ENCODE results near the gene FARS2.
"Not testable (repeated sequence)": the region's sequence is repeated elsewhere in the genome, so short reads cannot be mapped to it uniquely, and the experiment has no call there.

The FARS2 gene

DNA sequence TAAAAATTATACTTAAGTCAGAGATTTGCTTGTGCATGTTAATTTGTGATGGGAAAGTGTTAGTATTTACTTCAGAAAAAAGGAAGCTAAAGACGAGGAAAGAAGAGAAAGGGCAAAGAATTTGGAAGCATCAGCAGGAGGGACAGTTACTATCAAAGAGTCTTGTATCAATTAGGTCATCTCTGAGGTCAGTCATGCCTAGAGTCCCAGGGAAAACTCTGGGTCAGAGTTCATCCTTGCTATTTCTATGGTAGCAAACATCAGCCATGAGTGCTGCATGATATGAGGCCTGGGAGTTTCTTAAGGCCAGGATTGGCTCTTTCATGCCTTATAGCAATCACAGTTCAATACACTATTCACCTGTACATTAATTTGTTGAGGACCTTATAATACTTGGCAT, 292.9 kb downstream of the FARS2 start:
- no peak for DNase-seq

DNA sequence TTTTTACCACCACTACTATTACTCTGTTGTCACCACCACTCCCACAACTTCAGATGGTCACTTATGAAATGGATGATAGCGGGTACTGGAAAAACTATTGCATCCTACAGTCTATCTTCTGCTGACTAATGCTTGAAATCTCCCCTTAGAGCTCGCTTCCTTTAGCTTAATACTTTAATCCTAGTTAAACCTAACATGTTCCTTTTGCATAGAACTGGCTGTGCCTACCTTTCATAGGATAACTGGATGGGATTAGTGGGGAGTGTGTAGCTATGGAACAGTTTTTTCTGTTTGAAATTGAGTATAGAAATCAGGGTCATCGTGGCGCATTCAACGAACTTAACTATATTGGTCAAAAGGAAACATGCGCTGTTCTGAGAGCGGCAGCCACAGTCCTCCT, 294.7 kb downstream of the FARS2 start:
- no peak for DNase-seq

DNA sequence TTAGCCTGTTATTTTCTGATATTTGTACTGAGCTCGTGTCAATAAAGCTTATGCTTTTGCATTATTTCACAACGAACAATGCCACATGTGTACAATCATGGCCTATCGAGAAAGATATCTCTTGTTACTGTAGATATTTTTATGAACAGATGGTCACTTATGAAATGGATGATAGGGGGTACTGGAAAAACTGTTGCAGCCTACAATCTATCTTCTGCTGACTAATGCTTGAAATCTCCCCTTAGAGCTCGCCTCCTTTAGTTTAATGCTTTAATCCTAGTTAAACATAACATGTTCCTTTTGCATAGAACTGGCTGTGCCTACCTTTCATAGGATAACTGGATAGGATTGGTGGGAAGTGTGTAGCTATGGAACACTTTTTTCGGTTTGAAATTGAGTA, 296.2 kb downstream of the FARS2 start:
- DNase-seq, result no peak

DNA sequence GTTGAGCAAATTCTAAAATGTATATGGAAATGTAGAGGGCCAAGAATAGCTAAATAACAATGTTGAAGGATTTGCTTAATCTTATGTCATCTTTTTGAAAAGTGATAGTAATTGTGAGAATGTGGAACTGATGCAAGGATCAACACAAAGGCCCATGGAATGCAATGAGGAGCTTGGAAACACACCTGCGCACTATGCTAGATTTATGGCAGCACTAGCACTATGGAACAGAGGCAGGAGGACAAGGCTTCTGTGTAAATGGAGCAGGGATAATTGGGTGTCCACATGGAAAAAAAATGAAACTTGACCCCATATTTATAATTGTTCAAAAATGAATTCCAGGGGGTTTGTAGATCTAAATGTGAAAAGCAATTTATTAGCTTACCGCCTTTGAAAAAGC, 298.3 kb downstream of the FARS2 start:
- DNase-seq, result no peak

DNA sequence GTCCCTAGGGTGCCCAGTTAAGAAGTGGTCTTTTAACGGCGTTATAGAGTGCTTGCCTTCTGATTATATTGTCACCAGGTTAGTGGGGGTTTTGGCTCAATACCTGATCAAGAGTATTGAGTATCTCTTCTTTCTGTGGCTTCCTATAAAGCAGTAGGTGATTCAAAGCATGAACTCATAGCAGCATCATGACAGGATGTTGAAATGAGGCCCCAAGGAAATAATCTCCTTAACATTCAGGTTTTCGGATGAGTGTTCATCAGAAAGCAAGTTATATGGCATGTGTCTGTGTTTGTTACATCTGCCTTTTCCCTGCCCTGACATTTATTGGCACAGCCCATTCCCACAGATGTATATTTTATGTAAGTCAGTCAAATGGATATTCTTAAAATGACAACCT, 301.0 kb downstream of the FARS2 start:
- DNase-seq, result no peak

DNA sequence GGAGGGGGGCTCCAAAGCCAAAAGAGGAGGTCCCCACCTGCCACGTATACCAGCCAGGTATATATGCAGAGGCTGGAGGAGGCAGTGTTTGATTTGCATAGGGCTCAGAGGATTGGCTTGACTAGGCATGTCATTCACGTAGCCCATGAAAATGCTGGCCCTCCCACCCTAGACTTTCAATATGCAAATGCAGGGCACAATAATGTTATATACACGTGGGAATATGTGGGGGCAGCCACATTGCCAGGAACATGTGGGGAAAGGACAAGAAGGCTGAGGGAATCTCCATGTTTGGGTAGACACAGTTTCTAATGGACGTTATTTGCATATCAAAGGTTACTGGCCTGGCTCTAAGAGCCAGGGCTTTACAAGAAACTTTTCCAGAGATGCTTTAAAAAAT, 301.8 kb downstream of the FARS2 start:
- no peak for DNase-seq

DNA sequence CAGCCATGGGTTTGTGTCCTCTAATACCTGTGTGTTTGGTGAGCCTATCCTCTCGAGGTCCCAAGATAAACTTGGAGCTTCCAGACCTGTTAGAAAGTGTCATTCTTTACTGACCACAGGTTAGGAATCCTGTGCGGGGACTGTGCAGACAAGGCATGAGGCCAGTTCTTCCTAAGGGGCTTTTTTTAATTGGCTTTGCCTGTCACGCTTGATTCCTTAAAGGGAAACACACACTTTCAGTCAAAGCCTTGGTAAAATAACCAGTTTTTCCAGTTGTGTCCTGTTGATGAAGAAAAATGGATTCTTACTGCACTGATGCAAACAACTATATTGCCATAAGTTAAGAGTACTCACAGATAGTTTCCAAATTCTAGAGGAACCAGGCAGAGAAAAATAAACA, 303.4 kb downstream of the FARS2 start:
- not testable (repeated sequence) for DNase-seq

DNA sequence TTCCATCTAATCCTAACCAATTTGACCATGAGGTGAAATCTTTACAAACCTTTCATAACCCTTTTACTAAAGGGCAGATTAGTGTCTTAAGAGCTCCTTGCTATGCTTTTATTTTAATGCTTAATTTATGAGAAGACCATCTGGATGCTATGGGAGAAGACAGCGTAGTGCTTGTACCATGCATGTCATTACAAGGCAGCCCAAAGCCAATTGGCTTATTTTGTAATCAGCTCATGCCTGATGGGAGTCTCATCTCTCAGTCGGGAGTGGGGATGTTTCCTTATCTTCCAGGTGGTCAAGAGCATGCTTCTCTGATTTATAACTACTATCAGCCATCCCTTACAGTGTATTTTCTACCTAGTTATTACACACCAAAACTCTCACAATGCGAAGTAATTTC, 304.7 kb downstream of the FARS2 start:
- no peak for DNase-seq

DNA sequence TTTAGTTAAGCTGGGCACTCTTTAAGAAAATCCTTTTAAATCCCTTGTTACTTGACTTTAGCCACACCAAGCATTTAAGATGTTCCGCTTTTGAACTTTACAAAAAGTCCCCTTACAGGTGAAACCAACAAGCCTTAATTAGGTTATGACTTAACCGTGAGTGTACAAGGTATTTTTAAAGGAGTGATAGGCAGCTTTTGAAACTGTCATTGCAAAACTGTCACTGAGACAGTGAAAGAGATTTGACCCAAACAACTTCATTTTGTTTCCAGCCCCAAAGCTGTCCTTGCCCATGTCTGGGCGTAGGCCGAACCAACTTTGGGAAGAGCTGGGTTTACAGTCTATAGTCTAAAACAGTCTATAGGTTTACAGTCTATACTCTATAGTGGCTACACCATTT, 305.4 kb downstream of the FARS2 start:
- no peak for DNase-seq

DNA sequence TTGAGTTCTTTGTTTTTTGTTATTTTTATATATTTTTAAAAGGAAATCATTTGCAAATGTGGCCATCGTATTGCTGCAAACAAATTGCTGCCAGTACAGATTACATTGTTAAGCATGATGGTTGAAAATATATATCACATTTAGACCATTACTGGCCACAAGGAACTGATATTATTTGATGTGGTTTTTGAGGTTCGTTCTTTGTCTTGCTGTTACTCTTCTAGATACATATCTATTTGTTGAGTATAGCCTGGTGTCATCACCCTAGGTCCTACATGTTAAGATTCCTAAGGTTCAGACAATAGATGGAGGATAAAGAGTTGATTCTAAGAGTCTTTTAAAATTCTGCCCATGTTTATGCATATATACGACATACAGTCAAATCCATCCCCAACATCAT, 306.0 kb downstream of the FARS2 start:
- no peak for DNase-seq

DNA sequence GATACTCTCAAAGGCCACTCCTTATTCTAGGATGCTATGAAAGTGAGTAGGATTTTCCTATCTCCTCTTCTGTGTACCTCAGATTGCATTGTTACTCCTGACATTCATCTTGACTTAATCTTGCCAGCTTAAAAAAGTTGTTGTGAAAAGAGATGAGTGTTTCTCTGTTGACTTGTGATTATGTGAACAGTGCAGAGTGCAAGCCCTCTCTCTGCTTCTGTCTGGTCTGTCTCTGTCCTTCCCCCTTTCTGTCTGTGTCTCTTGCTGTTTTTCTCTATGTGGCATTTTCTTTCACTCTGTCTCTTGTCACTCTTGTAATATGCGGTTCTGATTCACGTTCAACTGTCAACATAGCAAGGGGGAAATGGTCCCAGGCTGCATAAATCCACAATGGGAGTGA, 306.6 kb downstream of the FARS2 start:
- DNase-seq, result no peak

DNA sequence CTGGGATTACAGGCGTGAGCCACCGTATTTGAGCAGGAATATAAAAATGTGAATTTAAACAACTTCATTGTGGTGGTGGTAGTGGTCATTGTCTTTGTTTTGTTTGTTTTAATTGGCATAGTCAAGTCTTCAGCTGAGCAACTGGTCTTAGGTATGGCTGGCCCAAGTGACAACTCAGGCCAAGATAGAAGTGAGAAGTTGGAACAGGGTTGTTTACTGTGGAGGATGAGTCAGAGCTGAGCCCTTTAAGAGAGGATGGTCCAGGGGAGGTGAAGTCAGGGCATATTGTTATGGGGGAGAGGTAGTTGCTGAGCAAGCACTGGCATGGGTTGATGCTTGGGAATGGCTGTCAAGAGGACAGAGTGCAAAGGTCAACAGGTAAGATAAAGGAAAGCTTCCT, 308.2 kb downstream of the FARS2 start:
- DNase-seq, result no peak

DNA sequence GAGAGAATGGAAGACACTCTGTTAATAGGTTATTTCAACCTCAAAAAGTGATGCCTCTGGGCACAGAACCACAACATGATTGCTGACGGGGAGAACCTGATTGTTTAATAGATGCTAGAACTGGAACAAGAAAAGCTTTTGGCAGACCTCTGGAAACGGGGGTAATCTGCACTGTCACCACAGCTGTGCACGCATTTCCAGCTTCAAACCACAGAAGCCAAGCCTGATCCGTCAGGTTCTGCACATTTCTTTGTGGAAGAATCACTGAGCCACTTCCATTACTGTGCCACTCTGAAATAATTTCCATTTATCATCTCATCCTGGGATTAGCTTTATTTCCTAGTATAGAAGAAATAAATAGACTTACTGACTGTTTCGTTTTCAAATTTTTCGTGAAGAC, 309.3 kb downstream of the FARS2 start:
- DNase-seq, result no peak

DNA sequence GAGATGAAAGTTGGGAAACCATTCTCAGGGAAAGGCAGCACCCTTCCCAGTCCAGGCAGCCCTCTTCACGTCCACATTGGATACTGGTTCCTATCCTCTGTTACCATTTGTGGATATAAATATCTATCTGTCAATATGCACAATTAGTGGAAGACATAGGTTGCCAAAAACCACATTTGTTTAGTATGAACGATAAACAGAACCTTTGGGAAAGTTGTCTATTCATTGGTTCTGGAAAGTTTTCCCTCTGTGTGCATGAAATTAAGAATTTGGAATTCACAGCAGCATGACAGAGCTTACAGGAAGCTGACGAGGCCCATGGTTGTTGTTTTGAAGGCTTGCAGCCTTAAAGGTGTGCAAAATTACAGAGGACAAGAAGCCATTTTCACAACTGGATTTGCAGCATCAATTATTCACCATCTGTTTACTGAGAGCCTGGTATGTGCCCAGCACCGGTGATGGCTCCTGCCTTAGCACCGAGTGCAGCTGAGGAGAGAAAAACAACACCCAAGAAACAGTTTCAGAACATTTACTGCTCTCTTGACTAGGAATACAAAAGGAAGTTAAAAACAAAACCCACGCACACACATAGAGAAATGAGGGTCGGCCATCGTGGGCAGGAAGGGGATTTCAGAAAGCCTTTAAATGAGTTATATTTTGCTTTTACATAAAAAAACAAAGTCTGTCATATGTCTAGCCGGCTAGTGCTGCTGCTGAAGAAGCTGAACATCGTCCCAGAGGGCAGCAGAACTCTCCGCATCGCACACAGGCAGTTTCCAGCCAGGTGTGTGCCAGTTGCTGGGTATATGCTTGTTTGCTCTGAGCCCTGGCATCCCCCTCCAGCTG, 319.6 kb downstream of the FARS2 start:
- DNase-seq, result no peak

DNA sequence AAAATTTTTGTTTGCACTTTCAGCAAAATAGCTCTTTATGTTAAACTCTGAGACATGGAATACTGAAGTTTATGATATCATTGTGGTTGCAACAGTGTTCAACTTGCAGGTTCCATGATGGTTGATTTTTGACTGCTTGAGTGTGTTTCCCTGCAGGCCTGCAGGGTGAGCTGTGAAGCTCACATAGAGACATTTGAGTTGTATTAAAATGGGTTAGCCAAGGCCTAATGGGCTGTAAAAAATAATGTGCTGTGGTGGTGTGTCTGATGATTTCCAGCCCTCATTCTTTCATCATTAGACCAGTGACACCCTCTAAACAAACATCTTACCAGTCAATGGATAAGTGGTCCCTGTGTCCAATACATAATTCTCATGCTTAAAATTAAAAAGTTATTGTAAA, 321.4 kb downstream of the FARS2 start:
- no peak for DNase-seq

DNA sequence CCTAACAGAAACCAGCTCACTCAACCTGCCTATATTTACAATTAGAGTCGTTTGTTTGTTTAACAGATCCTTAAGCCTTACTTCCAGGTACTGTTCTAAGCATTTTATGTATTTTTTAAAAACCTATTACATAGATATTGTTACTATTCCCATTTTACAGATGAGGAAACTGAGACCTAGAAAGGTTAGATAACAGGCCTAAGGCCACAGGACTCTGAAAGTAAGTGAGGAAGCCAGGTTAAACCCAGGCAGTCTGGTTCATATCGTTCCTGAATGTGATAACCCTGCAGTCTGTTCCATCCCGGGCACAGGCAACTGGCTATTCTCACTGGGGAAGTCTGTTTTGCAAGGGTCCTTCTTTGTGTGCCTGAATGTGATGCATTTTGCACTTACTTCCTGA, 322.2 kb downstream of the FARS2 start:
- DNase-seq, result no peak

DNA sequence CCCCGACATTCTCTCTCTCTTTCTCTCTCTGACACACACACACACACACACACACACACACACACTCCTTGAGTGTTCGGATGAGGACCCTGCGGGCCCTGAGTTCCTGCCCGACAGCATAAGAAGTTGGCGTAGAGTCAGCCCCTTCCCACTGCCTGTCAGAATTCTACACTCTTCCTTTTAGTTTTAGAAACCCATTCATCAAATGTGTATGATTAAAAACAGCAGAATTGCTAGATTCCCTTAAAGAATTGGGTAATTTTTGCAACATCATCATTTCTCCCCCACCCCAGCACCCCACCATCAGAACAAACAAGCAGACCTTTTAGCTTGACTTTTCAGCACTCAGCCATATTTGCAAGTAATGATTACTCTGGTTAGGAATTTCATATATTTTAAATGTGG, 322.8 kb downstream of the FARS2 start:
- DNase-seq, result no peak

DNA sequence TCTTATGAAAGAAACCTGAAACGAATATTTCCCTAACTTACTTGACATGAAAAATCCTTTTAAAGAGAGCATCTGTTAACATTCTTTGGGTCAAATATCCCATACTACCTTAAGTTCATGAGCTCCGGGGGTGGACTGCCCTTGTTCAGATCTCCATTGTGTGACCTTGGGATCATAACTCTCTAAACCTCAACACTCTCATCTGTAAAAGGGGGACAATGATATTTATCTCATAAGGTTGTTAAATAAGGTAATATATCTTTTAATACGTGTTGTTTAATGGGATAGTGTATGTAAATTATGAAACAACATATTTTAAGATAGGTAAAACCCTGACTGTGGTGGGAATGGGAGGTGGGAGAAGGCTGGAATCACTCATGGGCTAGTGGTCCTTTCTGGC, 326.3 kb downstream of the FARS2 start:
- no peak for DNase-seq

DNA sequence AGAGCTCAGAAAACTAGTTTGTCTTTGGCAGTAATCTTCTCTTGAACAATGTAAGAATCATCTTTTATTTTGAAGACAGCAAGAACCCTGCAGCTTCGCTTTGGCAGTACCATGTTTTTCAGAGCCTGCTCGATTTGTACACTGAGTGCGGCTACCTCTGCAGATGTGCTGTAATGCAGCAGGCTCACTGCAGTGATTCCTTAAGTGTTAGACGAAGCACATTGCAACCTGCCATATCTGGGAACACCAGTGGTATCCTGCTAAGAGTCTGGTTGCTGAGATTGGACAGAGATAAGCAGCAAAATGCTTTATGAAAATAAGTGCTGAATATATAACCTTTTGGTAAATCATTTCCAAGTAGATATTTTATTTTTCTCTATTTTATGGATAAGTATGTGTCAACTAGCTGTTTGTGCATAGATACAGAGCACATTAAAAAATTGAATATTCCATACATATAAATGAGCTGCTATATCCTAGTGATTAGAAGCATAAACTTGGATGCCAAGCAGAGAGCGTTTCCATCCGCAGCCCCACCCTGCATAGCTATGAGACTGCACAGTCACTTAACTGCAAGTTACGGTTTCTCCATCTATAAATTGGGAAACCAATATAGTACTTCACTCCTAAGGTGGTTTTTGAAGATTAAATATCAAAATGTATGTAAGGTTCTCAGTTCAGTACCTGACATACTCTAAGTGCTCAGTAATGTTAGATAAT, 328.3 kb downstream of the FARS2 start:
- DNase-seq, result no peak

DNA sequence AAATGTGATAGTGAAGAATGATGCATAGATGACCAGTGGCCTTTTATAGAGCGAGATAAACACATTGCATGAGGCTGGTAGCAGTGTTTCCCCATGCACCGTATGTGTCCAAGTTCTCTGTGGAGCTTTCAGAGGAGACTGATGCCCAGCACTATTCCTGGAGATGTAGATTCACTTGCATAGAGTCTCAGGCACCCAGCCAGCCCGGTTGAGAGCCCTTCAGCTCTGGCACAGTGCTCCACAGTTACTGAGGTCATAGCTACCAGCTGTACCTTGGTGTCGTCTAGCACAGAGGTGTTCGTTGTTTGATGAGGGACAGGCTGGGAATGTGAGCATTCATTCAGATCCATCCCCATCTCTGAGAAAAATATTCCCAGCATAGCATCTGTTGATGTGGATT, 328.9 kb downstream of the FARS2 start:
- peak; percentile 23 for DNase-seq

DNA sequence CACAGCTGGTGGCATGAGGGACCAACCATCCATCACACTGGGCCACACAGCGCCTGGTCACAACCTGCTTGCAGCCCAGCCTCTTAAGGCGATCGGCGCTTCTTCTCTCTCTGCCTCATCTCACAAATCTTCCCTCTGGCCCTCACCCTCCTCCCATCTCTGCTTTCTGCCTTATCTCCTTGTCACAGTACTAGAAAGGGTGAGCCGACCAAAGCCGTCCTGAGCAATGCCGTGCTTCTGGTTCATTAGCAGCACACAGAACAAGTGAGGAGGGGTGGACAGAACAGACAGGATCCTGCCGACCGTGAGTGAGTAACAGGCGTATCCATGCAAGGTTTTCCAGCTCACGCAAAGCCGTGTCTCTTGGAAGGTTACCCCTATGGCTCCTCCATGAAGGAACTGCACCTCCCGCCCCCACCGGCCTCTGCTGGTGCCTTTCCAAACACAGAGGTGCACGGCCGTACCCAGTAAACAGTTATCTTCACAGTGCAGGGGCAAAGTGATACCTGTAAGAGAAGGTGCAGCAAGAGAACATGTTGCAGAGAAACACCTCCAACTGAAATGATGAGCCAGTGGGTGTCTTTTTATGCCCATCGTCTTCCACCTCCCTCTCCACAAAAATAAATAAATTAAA, 331.7 kb downstream of the FARS2 start:
- no peak for DNase-seq

DNA sequence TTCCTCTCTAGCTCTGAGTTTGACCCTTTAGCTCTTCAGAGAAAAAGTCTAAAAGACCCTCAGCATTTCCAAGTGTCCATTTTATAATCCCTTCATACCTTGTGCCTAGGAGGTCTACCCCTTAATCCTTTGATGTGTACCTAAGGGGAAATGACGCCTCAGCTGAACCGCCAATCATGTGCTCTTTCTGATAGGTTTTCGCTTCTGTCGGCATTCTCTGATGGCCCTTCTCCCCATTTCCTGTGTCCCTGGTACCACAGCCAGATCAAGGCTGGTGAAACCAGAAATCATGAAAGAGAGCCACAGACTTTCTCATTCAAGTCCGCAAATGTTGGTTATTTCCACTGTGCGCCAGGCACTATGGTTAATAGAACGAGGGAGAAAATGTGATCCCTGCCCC, 333.9 kb downstream of the FARS2 start:
- no peak for DNase-seq

DNA sequence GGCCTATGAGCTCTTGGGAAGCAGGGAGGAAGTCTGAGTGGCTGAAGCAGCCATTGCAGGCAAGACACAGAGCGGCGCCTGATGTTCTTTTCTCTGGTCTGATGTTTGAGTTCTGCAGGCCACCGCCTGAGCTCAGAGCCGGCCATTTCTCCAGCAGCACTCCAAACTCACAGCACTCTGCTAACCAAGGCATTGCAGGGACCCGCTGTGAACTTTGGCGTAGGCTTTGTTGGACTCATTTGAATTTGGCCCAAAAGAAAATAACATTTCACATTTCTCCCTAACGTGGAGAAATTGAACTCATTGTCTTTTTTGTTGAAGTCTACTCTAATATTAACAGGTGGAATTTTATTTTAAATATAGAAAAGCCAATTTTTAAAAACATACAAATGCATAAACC, 336.1 kb downstream of the FARS2 start:
- DNase-seq, result no peak

DNA sequence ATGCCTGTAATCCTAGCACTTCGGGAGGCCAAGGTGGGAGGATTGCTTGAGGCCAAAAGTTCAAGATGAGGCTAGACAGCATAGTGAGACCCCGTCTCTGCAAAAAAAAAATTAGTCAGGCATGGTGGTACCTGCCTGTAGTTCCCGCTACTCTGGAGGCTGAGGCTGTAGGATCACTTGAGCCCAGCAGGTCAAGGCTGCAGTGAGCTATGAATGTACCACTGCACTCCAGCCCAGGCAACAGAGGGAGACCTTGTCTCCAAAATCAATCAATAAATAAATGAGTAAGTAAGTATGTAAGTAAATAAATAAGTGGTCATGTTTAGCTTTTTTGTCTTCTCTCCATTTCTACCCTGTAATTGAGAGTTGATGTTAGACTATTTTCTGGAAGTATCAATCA, 336.8 kb downstream of the FARS2 start:
- no peak for DNase-seq

Measured in NCI-H774 (cell line).